OCI-LY3 (cell line): ENCODE data around the gene BBIP1.

Source experiments
- CTCF ChIP-seq: fragments of 200-600, 300-600 bp; sonication (generic); IDR thresholded peaks from 2 replicates; pipeline ENCODE4 v1.5.1; 2014; ENCODE audit warnings: antibody characterized with exemption, low read length, low read depth
- EZH2phosphoT487 ChIP-seq: fragments of 200-600 bp; shearing (Covaris generic); IDR thresholded peaks from 2 replicates; pipeline ENCODE4 v1.6.1; 2018; ENCODE audit warnings: antibody characterized with exemption, mixed run types, low read depth

- TF ChIP-seq CTCF (no peak), EZH2phosphoT487 (no peak)
Measured at GRCh38 chr10:110903280-110904278, 15.4 kb downstream of the BBIP1 start.
